Panc1 (cell line): ENCODE measurements around the gene DNAJA2.

Experiments
- CTCF ChIP-seq: fragments of 450-650 bp; IDR thresholded peaks from 2 replicates; pipeline ENCODE4 v1.5.1; 2017; ENCODE audit warnings: mild to moderate bottlenecking
- POLR2AphosphoS5 ChIP-seq: IDR thresholded peaks from 2 replicates; pipeline ENCODE4 v1.6.1; 2012; ENCODE audit warnings: mild to moderate bottlenecking, low read depth, low read length, moderate library complexity
- REST ChIP-seq, 2 experiments: IDR thresholded peaks; 2 replicates each; pipeline ENCODE4 v1.6.1; 2011 to 2012; ENCODE audit warnings: low read depth in 2 of 2, control low read depth in 1 of 2, low read length in 1 of 2, mild to moderate bottlenecking in 1 of 2, moderate library complexity in 1 of 2; ENCODE audit not compliant: insufficient read depth in 1 of 2
- SIN3A ChIP-seq: IDR thresholded peaks from 2 replicates; pipeline ENCODE4 v1.6.1; 2012; ENCODE audit warnings: low read depth, mild to moderate bottlenecking, low read length, moderate library complexity, borderline replicate concordance; ENCODE audit not compliant: insufficient read depth

DNA sequence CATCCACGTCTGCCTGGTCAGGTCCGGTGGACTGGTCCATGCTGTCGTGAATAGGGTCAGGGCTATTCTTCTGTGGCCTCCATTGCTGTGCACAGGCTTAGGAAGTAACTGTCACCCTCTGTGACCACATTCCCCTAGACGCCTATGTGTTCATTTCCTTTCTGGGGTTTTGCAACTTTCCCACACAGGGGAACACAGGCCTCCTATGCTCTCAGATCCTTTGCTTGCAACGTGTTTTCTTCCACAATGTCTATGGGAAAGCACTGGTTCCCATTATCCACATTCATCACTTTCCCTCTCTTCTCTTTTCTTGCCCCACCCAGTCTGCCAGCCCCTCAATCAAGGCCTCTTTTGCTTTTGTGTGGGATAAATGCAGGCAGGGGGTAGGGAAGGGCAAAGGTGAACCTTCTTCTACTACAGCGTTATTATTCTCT lies 43.2 kb upstream of the DNAJA2 start:
- TF ChIP-seq CTCF (no peak), SIN3A (no peak), POLR2AphosphoS5 (no peak), REST (IDR thresholded peaks at IDR 0.05; ENCODE audit: insufficient read depth in 1 of 2, low read depth in 2 of 2, low read length in 1 of 2) (no peak)
